Panc1 (cell line): ENCODE measurements around the gene TMEM204. TPM values are rescaled to one million over a fixed set of nuclear protein-coding genes. Genes with fewer than 3 reads are reported as not detected.

ENCODE experiments used
- ATAC-seq: fragments of 200-7000 bp; cut with Tn5 transposase; 2 replicates; pipeline ENCODE4 v1.9.1; 2020; ENCODE audit warnings: mild to moderate bottlenecking, moderate library complexity
- BruUV-seq: library from RNA; stranded (reverse); fragments of 400-500 nt; replicated peaks from 2 replicates; lab custom pipeline; 2021; lab: Mats Ljungman, UMichigan
- CTCF ChIA-PET: fragments of 300-600 bp; sonication (Branson Sonifier 250); formaldehyde crosslinking; loops from one replicate; lab custom pipeline; 2022; ENCODE audit warnings: antibody characterized with exemption; lab: Charles Lee
- POLR2A ChIA-PET: fragments of 300-600 bp; sonication (Branson Sonifier 250); formaldehyde crosslinking; loops from one replicate; lab custom pipeline; 2022; ENCODE audit warnings: antibody characterized with exemption; lab: Charles Lee
- DNase-seq: peaks from one replicate; pipeline ENCODE4 v3.0.0-alpha.2; 2010; ENCODE audit warnings: low read depth, low spot score
- H3K27ac ChIP-seq: 2 replicates; pipeline ENCODE4 v1.5.1; 2011; ENCODE audit warnings: mild to moderate bottlenecking, low read length, inconsistent platforms
- H3K27me3 ChIP-seq: fragments of 200-500 bp; sonication (Bioruptor generic); 2 replicates; pipeline ENCODE4 v1.6.0; 2014; ENCODE audit warnings: low read length, inconsistent platforms; ENCODE audit not compliant: control insufficient read depth, insufficient read depth
- H3K36me3 ChIP-seq: fragments of 200-500 bp; sonication (Bioruptor generic); 2 replicates; pipeline ENCODE4 v1.5.1; 2014; ENCODE audit warnings: inconsistent platforms, mild to moderate bottlenecking, low read length, moderate library complexity; ENCODE audit not compliant: control insufficient read depth, insufficient read depth
- H3K4me1 ChIP-seq: 2 replicates; pipeline ENCODE4 v1.5.1; 2011; ENCODE audit warnings: inconsistent platforms, mild to moderate bottlenecking, low read length, moderate library complexity; ENCODE audit not compliant: control insufficient read depth, insufficient read depth
- H3K4me3 ChIP-seq, 2 experiments: 2 replicates each; pipeline ENCODE4 v1.5.1; 2011 to 2012; ENCODE audit warnings: low read depth in 2 of 2, low read length in 2 of 2, mild to moderate bottlenecking in 2 of 2, inconsistent platforms in 1 of 2, moderate library complexity in 1 of 2
- H3K9me3 ChIP-seq: fragments of 200-500 bp; sonication (Bioruptor generic); 2 replicates; pipeline ENCODE4 v1.5.1; 2014; ENCODE audit warnings: low read depth, mild to moderate bottlenecking, inconsistent platforms, low read length, moderate library complexity; ENCODE audit not compliant: control insufficient read depth, insufficient read depth
- POLR2AphosphoS5 ChIP-seq: IDR thresholded peaks from 2 replicates; pipeline ENCODE4 v1.6.1; 2012; ENCODE audit warnings: mild to moderate bottlenecking, low read depth, low read length, moderate library complexity
- SIN3A ChIP-seq: IDR thresholded peaks from 2 replicates; pipeline ENCODE4 v1.6.1; 2012; ENCODE audit warnings: low read depth, mild to moderate bottlenecking, low read length, moderate library complexity, borderline replicate concordance; ENCODE audit not compliant: insufficient read depth
- TCF7L2 ChIP-seq: IDR thresholded peaks from 2 replicates; pipeline ENCODE4 v1.6.1; 2011; ENCODE audit warnings: mild to moderate bottlenecking, low read depth, low read length, inconsistent platforms
- in situ Hi-C: cut with HindIII; loops from 2 replicates; pipeline ENCODE4 v1.10.0; 2016; ENCODE audit warnings: low sequenced_read_pairs, low pct_unique_long_range_greater_than_20kb
- intact Hi-C: fragments of 100-400 bp; cut with micrococcal nuclease; formaldehyde crosslinking; loops from one replicate; pipeline ENCODE4 v1.10.0; 2022; ENCODE audit not compliant: unreplicated experiment
- total RNA-seq: library from RNA; stranded (reverse); gene quantifications from one replicate; pipeline ENCODE4 v1.2.1, GENCODE V29; 2021; ENCODE audit not compliant: unreplicated experiment
- TF ChIP-seq, protein P1 (sequence below), 2 experiments: IDR thresholded peaks; 2 replicates each; pipeline ENCODE4 v1.6.1; 2011 to 2012; ENCODE audit warnings: low read depth in 2 of 2, control low read depth in 1 of 2, low read length in 1 of 2, mild to moderate bottlenecking in 1 of 2, moderate library complexity in 1 of 2; ENCODE audit not compliant: insufficient read depth in 1 of 2
- TF ChIP-seq, protein P2 (sequence below): fragments of 450-650 bp; IDR thresholded peaks from 2 replicates; pipeline ENCODE4 v1.5.1; 2017; ENCODE audit warnings: mild to moderate bottlenecking

TMEM204 gene
- total RNA-seq, 1 experiment from 2014 or later: 0.13 TPM

DNA sequence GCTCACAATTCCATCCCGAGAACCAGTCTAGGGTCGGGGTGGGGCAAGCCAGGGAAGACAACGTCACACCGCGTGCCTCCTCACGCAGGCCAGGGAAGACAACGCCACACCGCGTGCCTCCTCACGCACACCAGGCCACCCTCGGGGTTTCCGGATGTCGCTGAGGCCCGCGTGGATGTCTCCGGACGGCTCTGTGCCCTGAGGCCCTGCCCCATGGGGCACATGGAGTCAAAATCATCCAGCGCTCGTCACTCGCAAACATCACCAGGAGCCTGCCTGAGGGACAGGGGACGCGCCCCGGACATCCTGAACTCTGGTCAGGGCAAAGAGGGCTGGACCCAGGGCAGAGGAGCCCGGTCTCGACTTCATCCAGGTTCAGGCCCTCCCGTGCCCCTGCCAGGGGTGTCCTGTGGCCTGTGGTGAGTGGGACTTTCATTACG is 3.7 kb downstream of the TMEM204 start:
- H3K4me3 ChIP-seq: no peak overlapping the region
- H3K36me3 ChIP-seq: no peaks in the 10 kb centered on the region
- intact Hi-C loops (no loop called here), in situ Hi-C loops (no loop called here)
- no TSS peak for BruUV-seq
- TF ChIP-seq TCF7L2 (no peak), SIN3A (no peak), POLR2AphosphoS5 (no peak)
- TF ChIP-seq, protein P1, sequence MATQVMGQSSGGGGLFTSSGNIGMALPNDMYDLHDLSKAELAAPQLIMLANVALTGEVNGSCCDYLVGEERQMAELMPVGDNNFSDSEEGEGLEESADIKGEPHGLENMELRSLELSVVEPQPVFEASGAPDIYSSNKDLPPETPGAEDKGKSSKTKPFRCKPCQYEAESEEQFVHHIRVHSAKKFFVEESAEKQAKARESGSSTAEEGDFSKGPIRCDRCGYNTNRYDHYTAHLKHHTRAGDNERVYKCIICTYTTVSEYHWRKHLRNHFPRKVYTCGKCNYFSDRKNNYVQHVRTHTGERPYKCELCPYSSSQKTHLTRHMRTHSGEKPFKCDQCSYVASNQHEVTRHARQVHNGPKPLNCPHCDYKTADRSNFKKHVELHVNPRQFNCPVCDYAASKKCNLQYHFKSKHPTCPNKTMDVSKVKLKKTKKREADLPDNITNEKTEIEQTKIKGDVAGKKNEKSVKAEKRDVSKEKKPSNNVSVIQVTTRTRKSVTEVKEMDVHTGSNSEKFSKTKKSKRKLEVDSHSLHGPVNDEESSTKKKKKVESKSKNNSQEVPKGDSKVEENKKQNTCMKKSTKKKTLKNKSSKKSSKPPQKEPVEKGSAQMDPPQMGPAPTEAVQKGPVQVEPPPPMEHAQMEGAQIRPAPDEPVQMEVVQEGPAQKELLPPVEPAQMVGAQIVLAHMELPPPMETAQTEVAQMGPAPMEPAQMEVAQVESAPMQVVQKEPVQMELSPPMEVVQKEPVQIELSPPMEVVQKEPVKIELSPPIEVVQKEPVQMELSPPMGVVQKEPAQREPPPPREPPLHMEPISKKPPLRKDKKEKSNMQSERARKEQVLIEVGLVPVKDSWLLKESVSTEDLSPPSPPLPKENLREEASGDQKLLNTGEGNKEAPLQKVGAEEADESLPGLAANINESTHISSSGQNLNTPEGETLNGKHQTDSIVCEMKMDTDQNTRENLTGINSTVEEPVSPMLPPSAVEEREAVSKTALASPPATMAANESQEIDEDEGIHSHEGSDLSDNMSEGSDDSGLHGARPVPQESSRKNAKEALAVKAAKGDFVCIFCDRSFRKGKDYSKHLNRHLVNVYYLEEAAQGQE (IDR thresholded peaks at IDR 0.05; ENCODE audit: insufficient read depth in 1 of 2, low read depth in 2 of 2, low read length in 1 of 2): no peak
- TF ChIP-seq, protein P2, sequence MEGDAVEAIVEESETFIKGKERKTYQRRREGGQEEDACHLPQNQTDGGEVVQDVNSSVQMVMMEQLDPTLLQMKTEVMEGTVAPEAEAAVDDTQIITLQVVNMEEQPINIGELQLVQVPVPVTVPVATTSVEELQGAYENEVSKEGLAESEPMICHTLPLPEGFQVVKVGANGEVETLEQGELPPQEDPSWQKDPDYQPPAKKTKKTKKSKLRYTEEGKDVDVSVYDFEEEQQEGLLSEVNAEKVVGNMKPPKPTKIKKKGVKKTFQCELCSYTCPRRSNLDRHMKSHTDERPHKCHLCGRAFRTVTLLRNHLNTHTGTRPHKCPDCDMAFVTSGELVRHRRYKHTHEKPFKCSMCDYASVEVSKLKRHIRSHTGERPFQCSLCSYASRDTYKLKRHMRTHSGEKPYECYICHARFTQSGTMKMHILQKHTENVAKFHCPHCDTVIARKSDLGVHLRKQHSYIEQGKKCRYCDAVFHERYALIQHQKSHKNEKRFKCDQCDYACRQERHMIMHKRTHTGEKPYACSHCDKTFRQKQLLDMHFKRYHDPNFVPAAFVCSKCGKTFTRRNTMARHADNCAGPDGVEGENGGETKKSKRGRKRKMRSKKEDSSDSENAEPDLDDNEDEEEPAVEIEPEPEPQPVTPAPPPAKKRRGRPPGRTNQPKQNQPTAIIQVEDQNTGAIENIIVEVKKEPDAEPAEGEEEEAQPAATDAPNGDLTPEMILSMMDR: no peak
- ChIA-PET CTCF (no interaction called here), POLR2A (interaction anchor here (0.6 kb wide), 1 partner anchor 74 kb away, joined by 7 read pairs; no protein-coding TSS in a partner anchor)
- H3K4me1 ChIP-seq: no peaks in the 10 kb centered on the region
- no peaks in the 10 kb centered on the region for H3K27me3 ChIP-seq
- ATAC-seq (no peak), DNase-seq (no peak)
- no peaks in the 10 kb centered on the region for H3K9me3 ChIP-seq
- no peak overlapping the region for H3K27ac ChIP-seq

DNA sequence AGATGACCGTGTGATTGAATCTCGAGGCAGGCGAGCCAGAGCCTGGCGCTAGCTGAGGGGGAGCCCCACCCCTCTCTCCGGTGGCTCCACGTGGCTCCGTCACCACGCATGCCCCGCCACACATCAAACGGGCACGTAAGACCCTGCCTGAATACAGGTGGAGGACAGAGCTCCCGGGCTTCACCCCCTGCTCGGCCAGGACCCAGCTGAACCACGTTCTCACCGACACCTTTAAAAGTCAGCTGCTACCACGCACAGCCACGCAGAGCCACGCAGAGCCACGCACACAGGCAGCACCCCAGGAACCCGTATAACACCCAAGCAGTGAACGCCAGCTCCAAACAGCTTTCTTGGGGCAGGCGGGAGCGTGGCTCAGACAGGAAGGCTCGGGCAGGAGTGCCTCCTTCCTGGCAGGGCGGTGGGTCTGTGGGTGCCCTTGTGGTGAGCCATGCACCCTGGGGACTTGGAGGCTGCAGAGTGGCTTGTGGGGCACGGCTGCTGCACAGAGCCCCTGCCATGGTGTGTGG is 4.4 kb downstream of the TMEM204 start:
- Histone ChIP-seq H3K4me1 (no peaks in the 10 kb centered on the region), H3K27ac (no peak overlapping the region), H3K27me3 (no peaks in the 10 kb centered on the region), H3K36me3 (no peaks in the 10 kb centered on the region), H3K9me3 (no peaks in the 10 kb centered on the region), H3K4me3 (no peak overlapping the region)
- ChIA-PET CTCF (no interaction called here), POLR2A (no interaction called here)
- intact Hi-C loops (no loop called here), in situ Hi-C loops (no loop called here)
- TF ChIP-seq TCF7L2 (no peak), POLR2AphosphoS5 (no peak), SIN3A (no peak)
- TF ChIP-seq, protein P1 (IDR thresholded peaks at IDR 0.05; ENCODE audit: insufficient read depth in 1 of 2, low read depth in 2 of 2, low read length in 1 of 2): no peak
- TF ChIP-seq, protein P2: no peak
- BruUV-seq: no TSS peak
- DNase-seq (no peak), ATAC-seq (no peak)
